SK-N-SH (cell line): Measurements from ENCODE around the gene ERMARD.

ENCODE experiments used
- EZH2phosphoT487 ChIP-seq: fragments of 200-600 bp; sonication (generic); IDR thresholded peaks from 2 replicates; pipeline ENCODE4 v1.6.1; 2017; ENCODE audit warnings: low read depth, mixed run types, mild to moderate bottlenecking, antibody characterized with exemption, moderate library complexity, borderline replicate concordance
- FOXM1 ChIP-seq: IDR thresholded peaks from 2 replicates; pipeline ENCODE4 v1.4.0; 2012; ENCODE audit warnings: low read depth, mild to moderate bottlenecking
- GATA2 ChIP-seq: sonication (generic); formaldehyde crosslinking; IDR thresholded peaks from 2 replicates; pipeline ENCODE4 v1.5.0; 2020; ENCODE audit warnings: mild to moderate bottlenecking, missing genetic modification reagents
- MEF2A ChIP-seq: IDR thresholded peaks from 2 replicates; pipeline ENCODE4 v1.4.0; 2012; ENCODE audit warnings: low read depth, borderline replicate concordance
- MXI1 ChIP-seq: IDR thresholded peaks from 2 replicates; pipeline ENCODE4 v1.6.1; 2012; ENCODE audit warnings: mild to moderate bottlenecking, low read depth, low read length, improper control_type of control experiment
- NRF1 ChIP-seq: IDR thresholded peaks from 2 replicates; pipeline ENCODE4 v1.6.1; 2012; ENCODE audit warnings: low read depth, mild to moderate bottlenecking, low read length
- RCOR1 ChIP-seq: fragments of 150-350 bp; IDR thresholded peaks from 2 replicates; pipeline ENCODE4 v1.6.1; 2017; ENCODE audit warnings: antibody characterized with exemption, low read length
- SIN3A ChIP-seq: IDR thresholded peaks from 2 replicates; pipeline ENCODE4 v1.6.1; 2012; ENCODE audit warnings: low read depth, mild to moderate bottlenecking, low read length, moderate library complexity, borderline replicate concordance
- YY1 ChIP-seq: IDR thresholded peaks from 2 replicates; pipeline ENCODE4 v1.4.0; 2012; ENCODE audit warnings: low read depth, mild to moderate bottlenecking
- TF ChIP-seq, protein P1 (sequence below): fragments of 200-600 bp; sonication (generic); IDR thresholded peaks from 2 replicates; pipeline ENCODE4 v1.6.1; 2017; ENCODE audit warnings: antibody characterized with exemption, mild to moderate bottlenecking, moderate library complexity
- TF ChIP-seq, protein P2 (sequence below): IDR thresholded peaks from 2 replicates; pipeline ENCODE4 v1.4.0; 2012; ENCODE audit warnings: low read depth, borderline replicate concordance
- TF ChIP-seq, protein P3 (sequence below): IDR thresholded peaks from 2 replicates; pipeline ENCODE4 v1.4.0; 2012; ENCODE audit warnings: low read depth

DNA sequence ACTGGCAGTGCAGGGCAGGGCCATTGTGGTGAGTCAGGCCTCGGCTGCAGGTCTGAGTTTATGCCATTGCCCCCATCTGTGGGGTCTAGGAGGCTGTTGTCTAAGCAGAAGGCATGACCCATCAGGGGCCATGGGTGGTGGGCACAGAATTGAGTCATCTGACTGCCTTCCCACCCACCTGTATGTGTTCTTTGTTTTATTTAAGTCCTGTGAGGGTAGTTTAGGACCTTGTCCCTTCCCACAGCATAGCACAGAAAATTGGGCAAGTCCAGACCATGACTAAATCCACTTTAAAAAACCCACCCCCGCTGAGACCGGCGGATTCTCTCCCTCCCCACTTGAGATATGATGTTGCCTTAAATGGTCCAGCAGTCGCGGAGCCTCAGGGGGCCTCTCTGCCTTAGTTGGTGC is 40.3 kb downstream of the ERMARD start:
- TF ChIP-seq, protein P1, sequence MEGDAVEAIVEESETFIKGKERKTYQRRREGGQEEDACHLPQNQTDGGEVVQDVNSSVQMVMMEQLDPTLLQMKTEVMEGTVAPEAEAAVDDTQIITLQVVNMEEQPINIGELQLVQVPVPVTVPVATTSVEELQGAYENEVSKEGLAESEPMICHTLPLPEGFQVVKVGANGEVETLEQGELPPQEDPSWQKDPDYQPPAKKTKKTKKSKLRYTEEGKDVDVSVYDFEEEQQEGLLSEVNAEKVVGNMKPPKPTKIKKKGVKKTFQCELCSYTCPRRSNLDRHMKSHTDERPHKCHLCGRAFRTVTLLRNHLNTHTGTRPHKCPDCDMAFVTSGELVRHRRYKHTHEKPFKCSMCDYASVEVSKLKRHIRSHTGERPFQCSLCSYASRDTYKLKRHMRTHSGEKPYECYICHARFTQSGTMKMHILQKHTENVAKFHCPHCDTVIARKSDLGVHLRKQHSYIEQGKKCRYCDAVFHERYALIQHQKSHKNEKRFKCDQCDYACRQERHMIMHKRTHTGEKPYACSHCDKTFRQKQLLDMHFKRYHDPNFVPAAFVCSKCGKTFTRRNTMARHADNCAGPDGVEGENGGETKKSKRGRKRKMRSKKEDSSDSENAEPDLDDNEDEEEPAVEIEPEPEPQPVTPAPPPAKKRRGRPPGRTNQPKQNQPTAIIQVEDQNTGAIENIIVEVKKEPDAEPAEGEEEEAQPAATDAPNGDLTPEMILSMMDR: no peak
- TF ChIP-seq MEF2A (no peak), YY1 (no peak), RCOR1 (no peak), FOXM1 (no peak), EZH2phosphoT487 (no peak), MXI1 (no peak), GATA2 (CRISPR knock-in tag) (no peak), NRF1 (no peak), SIN3A (no peak)
- TF ChIP-seq, protein P2, sequence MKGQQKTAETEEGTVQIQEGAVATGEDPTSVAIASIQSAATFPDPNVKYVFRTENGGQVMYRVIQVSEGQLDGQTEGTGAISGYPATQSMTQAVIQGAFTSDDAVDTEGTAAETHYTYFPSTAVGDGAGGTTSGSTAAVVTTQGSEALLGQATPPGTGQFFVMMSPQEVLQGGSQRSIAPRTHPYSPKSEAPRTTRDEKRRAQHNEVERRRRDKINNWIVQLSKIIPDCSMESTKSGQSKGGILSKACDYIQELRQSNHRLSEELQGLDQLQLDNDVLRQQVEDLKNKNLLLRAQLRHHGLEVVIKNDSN: no peak
- TF ChIP-seq, protein P3, sequence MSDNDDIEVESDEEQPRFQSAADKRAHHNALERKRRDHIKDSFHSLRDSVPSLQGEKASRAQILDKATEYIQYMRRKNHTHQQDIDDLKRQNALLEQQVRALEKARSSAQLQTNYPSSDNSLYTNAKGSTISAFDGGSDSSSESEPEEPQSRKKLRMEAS: no peak
